ENCODE data around the gene PLCD1.

DNA sequence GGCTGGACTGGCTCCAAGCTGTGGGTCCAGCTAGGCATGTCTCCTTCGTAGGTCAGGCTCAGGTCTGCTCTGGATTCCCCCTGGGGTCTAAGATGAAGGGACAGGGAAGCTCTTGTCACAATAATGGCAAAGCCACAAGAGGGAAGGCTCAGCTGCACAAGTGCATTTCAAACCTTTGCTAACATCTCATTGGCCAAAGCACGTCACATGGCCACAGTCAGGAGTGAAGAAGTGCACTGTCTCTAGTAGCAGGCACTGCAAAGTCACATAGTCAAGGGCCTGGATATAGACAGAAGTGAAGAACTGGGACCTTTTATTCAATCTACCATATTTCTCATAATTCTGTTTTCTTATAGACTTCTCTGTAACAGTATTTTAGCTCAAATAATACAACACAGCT is 29.7 kb upstream of the PLCD1 start:
- TF ChIP-seq, protein P1, sequence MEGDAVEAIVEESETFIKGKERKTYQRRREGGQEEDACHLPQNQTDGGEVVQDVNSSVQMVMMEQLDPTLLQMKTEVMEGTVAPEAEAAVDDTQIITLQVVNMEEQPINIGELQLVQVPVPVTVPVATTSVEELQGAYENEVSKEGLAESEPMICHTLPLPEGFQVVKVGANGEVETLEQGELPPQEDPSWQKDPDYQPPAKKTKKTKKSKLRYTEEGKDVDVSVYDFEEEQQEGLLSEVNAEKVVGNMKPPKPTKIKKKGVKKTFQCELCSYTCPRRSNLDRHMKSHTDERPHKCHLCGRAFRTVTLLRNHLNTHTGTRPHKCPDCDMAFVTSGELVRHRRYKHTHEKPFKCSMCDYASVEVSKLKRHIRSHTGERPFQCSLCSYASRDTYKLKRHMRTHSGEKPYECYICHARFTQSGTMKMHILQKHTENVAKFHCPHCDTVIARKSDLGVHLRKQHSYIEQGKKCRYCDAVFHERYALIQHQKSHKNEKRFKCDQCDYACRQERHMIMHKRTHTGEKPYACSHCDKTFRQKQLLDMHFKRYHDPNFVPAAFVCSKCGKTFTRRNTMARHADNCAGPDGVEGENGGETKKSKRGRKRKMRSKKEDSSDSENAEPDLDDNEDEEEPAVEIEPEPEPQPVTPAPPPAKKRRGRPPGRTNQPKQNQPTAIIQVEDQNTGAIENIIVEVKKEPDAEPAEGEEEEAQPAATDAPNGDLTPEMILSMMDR (conservative IDR thresholded peaks at IDR 0.05 in 1 of 2, IDR thresholded peaks at IDR 0.05 in 1 of 2; ENCODE audit: low read depth in 1 of 2, low read length in 2 of 2) = no peak
- TF ChIP-seq EZH2 (IDR thresholded peaks at IDR 0.05; ENCODE audit: low read length, missing control alignments) = no peak
